ENCODE results near the gene PLXNC1.

PLXNC1 gene

GRCh38 chr12:94208622-94208966, 60.2 kb downstream of the PLXNC1 start:
- no peak for TF ChIP-seq CTCF (IDR thresholded peaks at IDR 0.05)
- Histone ChIP-seq H3K4me3 (peak overlapping the region; percentile 49), H3K27ac (peak overlapping the region; percentile 60 to 74)
- DNase-seq (ENCODE audit: low spot score), result no peak

GRCh38 chr12:94209240-94209639, 60.9 kb downstream of the PLXNC1 start:
- no peak for TF ChIP-seq CTCF (IDR thresholded peaks at IDR 0.05)
- Histone ChIP-seq H3K4me3 (no peak overlapping the region), H3K27ac (no peak overlapping the region)
- DNase-seq (ENCODE audit: low spot score), result no peak

- no peak for DNase-seq (ENCODE audit: low spot score)
- Histone ChIP-seq H3K4me3 (no peak overlapping the region), H3K27ac (no peak overlapping the region)
- TF ChIP-seq CTCF (IDR thresholded peaks at IDR 0.05), result no peak
Measured at GRCh38 chr12:94211021-94211420, 62.6 kb downstream of the PLXNC1 start.

- H3K4me3 ChIP-seq, result no peak overlapping the region
- DNase-seq (ENCODE audit: low spot score), result no peak
- no peak for TF ChIP-seq CTCF (IDR thresholded peaks at IDR 0.05)
- H3K27ac ChIP-seq, result no peak overlapping the region
Measured at GRCh38 chr12:94218233-94218632, 69.9 kb downstream of the PLXNC1 start.

GRCh38 chr12:94219622-94220302, 71.4 kb downstream of the PLXNC1 start:
- no peak for DNase-seq (ENCODE audit: low spot score)
- Histone ChIP-seq H3K27ac (no peak overlapping the region), H3K4me3 (no peak overlapping the region)
- TF ChIP-seq CTCF (IDR thresholded peaks at IDR 0.05), result no peak

GRCh38 chr12:94220804-94221203, 72.4 kb downstream of the PLXNC1 start:
- no peak overlapping the region for H3K4me3 ChIP-seq
- DNase-seq (ENCODE audit: low spot score), result no peak
- H3K27ac ChIP-seq, result no peak overlapping the region
- TF ChIP-seq CTCF (IDR thresholded peaks at IDR 0.05), result no peak

GRCh38 chr12:94222351-94223084, 74.1 kb downstream of the PLXNC1 start:
- no peak for DNase-seq (ENCODE audit: low spot score)
- no peak overlapping the region for H3K27ac ChIP-seq
- no peak for TF ChIP-seq CTCF (IDR thresholded peaks at IDR 0.05)
- no peak overlapping the region for H3K4me3 ChIP-seq
